Right atrium auricular region (tissue), 2 donors: ENCODE data around the gene HLA-E. TPM values are rescaled to one million over a fixed set of nuclear protein-coding genes. Genes with fewer than 3 reads are reported as not detected.
A peak's percentile ranks its signal among the peaks of the same experiment; 100 is the strongest.
"Not testable (repeated sequence)": the region's sequence is repeated elsewhere in the genome, so short reads cannot be mapped to it uniquely, and the experiment has no call there.

Source experiments
- DNase-seq: peaks from one replicate; pipeline ENCODE4 v3.0.0-alpha.2; 2019; ENCODE audit warnings: low spot score
- H3K27ac ChIP-seq, 2 donors: fragments of 200-600 bp; sonication (generic); 1 replicate in 1 of 2; 2 replicates in 1 of 2; pipeline ENCODE4 v1.5.1; 2016 to 2019
- H3K27me3 ChIP-seq, 2 donors: fragments of 200-600 bp; sonication (generic); one replicate each; pipeline versions ENCODE4 v1.5.1 to v1.6.0; 2017 to 2019
- H3K36me3 ChIP-seq: fragments of 200-600 bp; sonication (generic); one replicate; pipeline ENCODE4 v1.5.1; 2016
- H3K4me1 ChIP-seq, 2 donors: fragments of 200-600 bp; sonication (generic); one replicate each; pipeline versions ENCODE4 v1.5.1 to v1.6.0; 2017 to 2019
- H3K4me3 ChIP-seq, 2 donors: fragments of 200-600 bp; sonication (generic); 1 replicate in 1 of 2; 2 replicates in 1 of 2; pipeline ENCODE4 v1.5.1; 2017 to 2019; ENCODE audit warnings: mild to moderate bottlenecking in 1 of 2, moderate library complexity in 1 of 2
- H3K9me3 ChIP-seq, 2 donors: fragments of 200-600 bp; sonication (generic); one replicate each; pipeline ENCODE4 v1.5.1; 2019
- total RNA-seq, 2 donors: library from RNA; depleted of rRNA; stranded (reverse); fragments of >200 nt; gene quantifications; one replicate each; pipeline ENCODE4 v1.1.0, GENCODE V29; 2016
- TF ChIP-seq, protein P1 (sequence below), 2 donors: fragments of 200-600 bp; sonication (generic); IDR thresholded peaks; one replicate each; pipeline ENCODE4 v1.5.1; 2019; ENCODE audit warnings: antibody characterized with exemption in 2 of 2

The HLA-E gene
- total RNA-seq, 2 donors from 2014 or later, result 216 to 400 TPM

DNA sequence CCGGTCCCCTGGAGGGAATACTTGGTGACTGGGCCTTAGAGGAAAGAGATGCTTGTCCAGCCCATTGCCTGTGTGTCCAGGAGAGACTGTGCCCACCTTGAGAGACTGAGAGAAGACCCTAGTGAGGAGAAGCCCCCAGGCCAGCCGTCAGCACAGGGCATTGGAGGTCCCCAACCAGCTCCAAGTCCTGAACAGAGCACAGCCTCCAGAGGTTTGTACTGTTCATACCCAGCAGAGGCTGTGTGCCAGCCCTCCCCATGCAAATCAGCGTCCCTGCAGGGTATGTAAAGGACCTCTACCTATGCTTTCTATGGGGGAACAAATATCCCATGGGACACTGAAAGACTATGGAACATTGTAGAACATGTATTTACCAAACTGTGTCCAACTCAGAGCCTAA is 8.4 kb downstream of the HLA-E start:
- TF ChIP-seq, protein P1, sequence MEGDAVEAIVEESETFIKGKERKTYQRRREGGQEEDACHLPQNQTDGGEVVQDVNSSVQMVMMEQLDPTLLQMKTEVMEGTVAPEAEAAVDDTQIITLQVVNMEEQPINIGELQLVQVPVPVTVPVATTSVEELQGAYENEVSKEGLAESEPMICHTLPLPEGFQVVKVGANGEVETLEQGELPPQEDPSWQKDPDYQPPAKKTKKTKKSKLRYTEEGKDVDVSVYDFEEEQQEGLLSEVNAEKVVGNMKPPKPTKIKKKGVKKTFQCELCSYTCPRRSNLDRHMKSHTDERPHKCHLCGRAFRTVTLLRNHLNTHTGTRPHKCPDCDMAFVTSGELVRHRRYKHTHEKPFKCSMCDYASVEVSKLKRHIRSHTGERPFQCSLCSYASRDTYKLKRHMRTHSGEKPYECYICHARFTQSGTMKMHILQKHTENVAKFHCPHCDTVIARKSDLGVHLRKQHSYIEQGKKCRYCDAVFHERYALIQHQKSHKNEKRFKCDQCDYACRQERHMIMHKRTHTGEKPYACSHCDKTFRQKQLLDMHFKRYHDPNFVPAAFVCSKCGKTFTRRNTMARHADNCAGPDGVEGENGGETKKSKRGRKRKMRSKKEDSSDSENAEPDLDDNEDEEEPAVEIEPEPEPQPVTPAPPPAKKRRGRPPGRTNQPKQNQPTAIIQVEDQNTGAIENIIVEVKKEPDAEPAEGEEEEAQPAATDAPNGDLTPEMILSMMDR (IDR thresholded peaks at IDR 0.05), result no peak
- H3K9me3 ChIP-seq, result no peaks in the 10 kb centered on the region
- no peak overlapping the region for H3K27ac ChIP-seq
- H3K4me1 ChIP-seq, result peaks cover 0 to 7% of the 10 kb centered on the region in 2 donors
- H3K27me3 ChIP-seq, result no peaks in the 10 kb centered on the region
- peaks cover 6% of the 10 kb centered on the region for H3K36me3 ChIP-seq
- H3K4me3 ChIP-seq, result no peak overlapping the region
- DNase-seq, result no peak

DNA sequence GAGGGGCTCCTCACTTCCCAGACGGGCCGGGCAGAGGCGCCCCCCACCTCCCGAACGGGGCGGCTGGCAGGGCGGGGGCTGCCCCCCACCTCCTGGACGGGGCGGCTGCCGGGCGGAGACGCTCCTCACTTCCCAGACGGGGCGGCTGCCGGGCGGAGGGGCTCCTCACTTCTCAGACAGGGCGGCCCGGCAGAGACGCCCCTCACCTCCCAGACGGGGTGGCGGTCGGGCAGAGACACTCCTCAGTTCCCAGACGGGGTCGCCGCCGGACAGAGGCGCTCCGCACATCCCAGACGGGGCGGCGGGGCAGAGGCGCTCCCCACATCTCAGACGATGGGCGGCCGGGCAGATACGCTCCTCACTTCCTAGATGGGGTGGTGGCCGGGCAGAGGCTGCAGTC is 9.4 kb downstream of the HLA-E start:
- H3K36me3 ChIP-seq, H3K27ac ChIP-seq, H3K4me1 ChIP-seq, H3K4me3 ChIP-seq, H3K9me3 ChIP-seq, H3K27me3 ChIP-seq, DNase-seq: not testable (repeated sequence)

DNA sequence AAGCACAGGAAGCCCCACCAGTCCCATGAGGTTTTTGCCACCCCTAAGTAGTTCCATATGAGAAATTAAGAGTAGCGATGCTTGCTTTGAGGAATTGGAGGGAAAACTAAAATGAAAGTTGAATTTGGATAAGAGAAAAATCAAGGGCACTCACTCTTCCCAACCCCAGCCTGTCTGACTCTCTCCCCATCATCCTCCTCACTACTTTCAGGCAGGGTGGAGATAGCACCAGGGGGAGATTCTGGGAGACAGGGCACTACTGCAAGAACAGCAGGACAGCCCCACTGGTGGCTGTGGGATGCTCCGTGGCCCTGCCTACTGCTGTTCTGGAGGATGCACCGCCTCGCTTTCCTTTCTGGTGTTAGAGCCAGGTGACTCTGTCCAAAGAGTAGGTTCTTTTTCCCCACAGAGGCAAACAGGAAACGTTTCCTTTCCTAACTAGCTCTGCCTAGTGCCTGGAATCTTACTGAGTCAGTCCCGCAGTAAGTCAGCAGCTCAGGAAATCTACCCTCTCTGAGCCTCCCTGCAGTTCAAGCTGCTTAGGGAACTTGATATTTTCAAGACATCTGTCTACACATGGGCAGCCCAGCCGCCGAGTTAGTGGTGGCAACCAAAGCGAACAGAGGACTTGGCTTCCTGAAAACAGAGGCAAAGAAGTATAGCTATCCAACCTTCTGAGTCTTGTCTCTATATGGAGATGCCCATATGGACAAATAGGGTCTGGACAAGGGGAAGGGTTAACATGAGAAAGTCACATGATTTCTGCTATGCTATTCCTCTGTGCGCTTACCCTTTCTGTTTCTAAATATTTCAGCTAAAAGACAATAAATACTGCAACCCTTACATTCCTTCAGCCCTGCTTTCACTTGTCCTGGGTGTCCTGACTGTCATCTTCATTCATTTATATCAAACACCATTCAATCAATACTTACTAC is 11.4 kb downstream of the HLA-E start:
- no peak overlapping the region for H3K4me3 ChIP-seq
- H3K9me3 ChIP-seq, result no peaks in the 10 kb centered on the region
- DNase-seq, result no peak
- H3K27me3 ChIP-seq, result no peaks in the 10 kb centered on the region
- H3K27ac ChIP-seq, result peak overlapping the region; percentile 67 to 69
- no peaks in the 10 kb centered on the region for H3K36me3 ChIP-seq
- TF ChIP-seq, protein P1 (IDR thresholded peaks at IDR 0.05), result no peak
- no peaks in the 10 kb centered on the region for H3K4me1 ChIP-seq

DNA sequence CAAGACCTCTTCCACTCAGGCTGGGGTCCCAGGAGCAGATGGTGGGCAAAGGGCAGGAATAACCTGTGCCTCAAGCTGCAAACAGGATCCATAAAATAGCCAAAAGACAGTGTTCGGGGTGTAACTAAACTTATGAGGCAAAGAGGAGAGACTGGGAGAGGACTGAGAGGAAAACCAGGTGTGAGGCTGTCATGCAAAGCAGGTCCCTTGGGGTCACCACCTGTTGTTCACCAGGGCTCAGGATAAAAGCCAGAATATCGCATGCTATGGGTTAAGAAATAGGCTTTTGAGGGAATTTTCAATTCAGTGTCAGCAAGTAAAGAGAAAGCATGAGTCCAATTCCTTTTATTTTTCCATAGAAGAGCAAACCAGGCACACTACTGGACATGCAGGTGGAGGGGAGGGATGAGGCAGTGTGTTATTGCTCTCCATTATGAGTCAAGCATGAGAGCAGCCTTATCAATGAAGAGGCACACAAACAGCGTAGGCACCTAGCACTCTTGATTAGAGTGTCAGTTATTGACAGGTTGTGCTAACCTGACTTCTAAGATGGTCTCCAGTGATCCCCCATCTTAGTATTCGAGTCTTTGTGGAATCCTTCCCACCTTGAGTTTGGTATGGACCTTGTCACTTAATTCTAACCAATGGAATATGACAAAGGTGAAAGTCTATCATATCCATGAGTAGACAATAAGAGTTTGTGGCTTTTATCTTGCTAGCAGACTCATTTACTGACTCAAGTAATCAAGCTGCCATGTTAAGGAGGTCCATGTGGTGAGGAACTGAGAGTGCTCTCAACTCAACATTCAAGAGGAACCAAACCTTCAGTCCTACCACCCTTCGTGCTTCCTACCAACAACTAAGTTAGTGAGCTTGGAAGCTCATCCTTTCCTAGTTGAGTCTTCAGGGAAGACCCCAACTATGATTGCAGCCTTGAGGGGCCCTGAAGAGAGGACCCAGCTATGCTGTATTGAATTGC is 18.8 kb downstream of the HLA-E start:
- Histone ChIP-seq H3K27me3 (no peaks in the 10 kb centered on the region), H3K27ac (no peak overlapping the region), H3K4me3 (no peak overlapping the region), H3K4me1 (no peaks in the 10 kb centered on the region), H3K36me3 (no peaks in the 10 kb centered on the region), H3K9me3 (no peaks in the 10 kb centered on the region)
- TF ChIP-seq, protein P1 (IDR thresholded peaks at IDR 0.05), result no peak
- no peak for DNase-seq

DNA sequence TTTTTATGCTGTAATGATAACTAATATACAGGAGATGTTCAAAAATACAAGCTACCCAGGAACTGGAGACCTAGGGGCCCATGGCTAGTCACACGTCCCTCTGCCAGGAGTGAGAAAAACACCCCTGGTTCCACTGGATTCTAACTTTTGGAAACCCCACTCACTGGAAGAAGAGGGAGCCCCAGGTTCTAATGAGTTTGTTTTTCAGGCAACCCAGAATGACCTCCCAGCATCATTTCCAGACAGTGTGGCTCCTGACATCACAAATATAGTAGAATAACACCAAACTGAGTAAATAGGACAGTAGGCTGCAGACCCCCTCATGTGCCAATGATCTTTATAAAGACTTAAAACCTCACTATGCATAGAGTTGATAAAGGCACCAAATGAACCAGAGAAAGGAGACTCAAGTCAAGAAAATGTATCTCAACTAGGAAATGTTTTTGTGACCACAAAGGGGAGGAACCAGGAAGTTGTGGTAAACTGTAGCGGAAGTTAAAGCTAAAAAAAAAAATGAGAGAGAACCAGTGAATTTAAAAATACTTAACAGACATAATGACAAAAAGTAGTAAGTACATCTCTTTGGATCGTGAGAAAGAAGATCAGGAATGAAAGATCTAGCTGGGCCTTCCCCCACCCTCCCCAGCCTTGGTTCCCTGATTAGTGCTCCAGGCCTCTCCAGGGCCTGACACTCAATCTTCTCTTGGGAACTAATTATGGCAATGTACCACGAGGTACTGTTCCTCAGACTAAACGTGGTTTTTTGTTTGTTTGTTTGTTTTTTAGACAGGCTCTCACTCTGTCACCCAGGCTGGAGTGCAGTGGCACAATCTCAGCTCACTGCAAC is 19.8 kb downstream of the HLA-E start:
- Histone ChIP-seq H3K4me1 (no peaks in the 10 kb centered on the region), H3K4me3 (no peak overlapping the region), H3K27me3 (no peaks in the 10 kb centered on the region), H3K36me3 (no peaks in the 10 kb centered on the region), H3K27ac (peak overlapping the region; percentile 24 to 35), H3K9me3 (no peaks in the 10 kb centered on the region)
- TF ChIP-seq, protein P1 (IDR thresholded peaks at IDR 0.05), result no peak
- no peak for DNase-seq
